HEK293 (cell line): ENCODE data around the gene MIGA1.

Source experiments
- EGR2 ChIP-seq: fragments of 450-650 bp; formaldehyde crosslinking; IDR thresholded peaks from 2 replicates; pipeline ENCODE4 v1.5.1; 2016; ENCODE audit warnings: low read depth, missing biosample characterization, missing genetic modification characterization
- ELK4 ChIP-seq: IDR thresholded peaks from 2 replicates; pipeline ENCODE4 v1.6.1; 2011; ENCODE audit warnings: mild to moderate bottlenecking, low read depth, low read length, borderline replicate concordance
- TSHZ1 ChIP-seq: fragments of 450-650 bp; formaldehyde crosslinking; IDR thresholded peaks from 2 replicates; pipeline ENCODE4 v1.5.1; 2016; ENCODE audit warnings: missing biosample characterization, missing genetic modification characterization, borderline replicate concordance
- ZNF184 ChIP-seq: fragments of 450-650 bp; IDR thresholded peaks from 2 replicates; pipeline ENCODE4 v1.5.1; 2018; ENCODE audit warnings: missing biosample characterization, mild to moderate bottlenecking, missing genetic modification characterization
- ZNF274 ChIP-seq, 2 experiments: fragments of 200-500 bp in 1 of 2; fragments of 450-650 bp in 1 of 2; sonication (Bioruptor generic) in 1 of 2; formaldehyde crosslinking in 1 of 2; IDR thresholded peaks; 2 replicates each; pipeline versions ENCODE4 v1.5.1 to v1.6.1; 2014 to 2016; ENCODE audit warnings: borderline replicate concordance in 1 of 2, inconsistent platforms in 1 of 2, low read length in 1 of 2, missing biosample characterization in 1 of 2, missing genetic modification characterization in 1 of 2
- ZNF302 ChIP-seq: fragments of 450-650 bp; formaldehyde crosslinking; IDR thresholded peaks from 2 replicates; pipeline ENCODE4 v1.5.1; 2016; ENCODE audit warnings: missing biosample characterization, missing genetic modification characterization, low read depth
- ZNF398 ChIP-seq: fragments of 450-650 bp; formaldehyde crosslinking; IDR thresholded peaks from 2 replicates; pipeline ENCODE4 v1.5.1; 2017; ENCODE audit warnings: missing biosample characterization, missing genetic modification characterization
- ZNF514 ChIP-seq: fragments of 450-650 bp; formaldehyde crosslinking; IDR thresholded peaks from 2 replicates; pipeline ENCODE4 v1.5.1; 2016; ENCODE audit warnings: missing biosample characterization, missing genetic modification characterization
- ZNF747 ChIP-seq: fragments of 450-650 bp; formaldehyde crosslinking; IDR thresholded peaks from 2 replicates; pipeline ENCODE4 v1.5.1; 2016; ENCODE audit warnings: missing biosample characterization, missing genetic modification characterization
- ZNF792 ChIP-seq: fragments of 450-650 bp; formaldehyde crosslinking; IDR thresholded peaks from 2 replicates; pipeline ENCODE4 v1.5.1; 2016; ENCODE audit warnings: missing biosample characterization, missing genetic modification characterization
- TF ChIP-seq, protein P1 (sequence below): fragments of 450-650 bp; formaldehyde crosslinking; IDR thresholded peaks from 2 replicates; pipeline ENCODE4 v1.5.1; 2017; ENCODE audit warnings: missing biosample characterization, missing genetic modification characterization
- TF ChIP-seq, protein P2 (sequence below): fragments of 450-650 bp; formaldehyde crosslinking; IDR thresholded peaks from 2 replicates; pipeline ENCODE4 v1.5.1; 2017; ENCODE audit warnings: missing biosample characterization, missing genetic modification characterization
- TF ChIP-seq, protein P3 (sequence below): fragments of 450-650 bp; formaldehyde crosslinking; conservative IDR thresholded peaks from 2 replicates; pipeline ENCODE4 v1.5.1; 2016; ENCODE audit warnings: low read depth, missing biosample characterization, missing genetic modification characterization

MIGA1 gene

DNA sequence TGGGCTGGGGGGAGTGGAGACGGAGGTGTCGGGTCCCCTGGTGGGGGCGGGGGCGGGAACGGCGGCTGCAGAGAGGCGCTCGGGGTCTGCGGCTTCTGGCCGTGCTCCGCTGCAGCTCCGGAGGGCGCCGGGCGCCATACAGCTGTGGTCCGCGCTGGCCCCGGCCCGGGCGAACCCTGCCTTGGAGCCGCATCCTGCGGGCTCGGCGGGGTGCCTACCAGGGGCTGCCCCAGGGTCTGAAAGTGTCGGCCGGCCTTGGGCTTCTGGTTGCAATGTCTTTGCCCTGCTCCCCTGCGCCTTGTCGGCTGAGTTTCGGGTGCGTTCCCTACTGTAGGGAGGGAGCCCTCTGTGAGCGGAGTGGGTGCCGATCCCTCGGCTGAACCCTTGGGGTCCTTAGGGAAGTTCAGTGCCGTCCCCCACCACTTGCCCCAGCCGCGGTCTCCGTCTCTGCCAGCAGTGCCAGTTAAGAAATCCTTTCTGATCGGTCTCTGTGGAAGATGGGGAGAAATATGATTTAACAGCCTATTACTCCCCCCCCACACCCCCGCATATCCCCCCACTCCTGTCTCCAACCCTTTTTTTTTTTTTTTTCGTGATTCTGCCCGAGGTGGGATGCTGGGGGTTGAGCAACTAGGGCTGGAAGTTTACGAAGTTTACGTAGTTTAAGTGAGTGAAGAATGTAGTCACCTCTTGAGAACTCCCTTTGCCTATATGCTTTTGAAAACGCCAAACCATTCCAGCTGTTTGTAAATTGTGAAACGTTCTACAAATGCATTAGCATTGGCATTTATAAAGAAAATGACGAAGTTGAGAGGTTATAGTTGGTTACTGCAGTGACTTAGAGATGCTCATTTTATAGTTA, 109.6 kb downstream of the MIGA1 start (continued):
- TF ChIP-seq, protein P1, sequence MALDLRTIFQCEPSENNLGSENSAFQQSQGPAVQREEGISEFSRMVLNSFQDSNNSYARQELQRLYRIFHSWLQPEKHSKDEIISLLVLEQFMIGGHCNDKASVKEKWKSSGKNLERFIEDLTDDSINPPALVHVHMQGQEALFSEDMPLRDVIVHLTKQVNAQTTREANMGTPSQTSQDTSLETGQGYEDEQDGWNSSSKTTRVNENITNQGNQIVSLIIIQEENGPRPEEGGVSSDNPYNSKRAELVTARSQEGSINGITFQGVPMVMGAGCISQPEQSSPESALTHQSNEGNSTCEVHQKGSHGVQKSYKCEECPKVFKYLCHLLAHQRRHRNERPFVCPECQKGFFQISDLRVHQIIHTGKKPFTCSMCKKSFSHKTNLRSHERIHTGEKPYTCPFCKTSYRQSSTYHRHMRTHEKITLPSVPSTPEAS (tag by site-specific recombination): no peak
- TF ChIP-seq EGR2 (tag by site-specific recombination): 0 out of 2 replicates have a peak, but pooled peaks have one; percentile 35
- TF ChIP-seq ZNF747 (tag by site-specific recombination): no peak
- no peak for TF ChIP-seq ZNF514 (tag by site-specific recombination)
- TF ChIP-seq ZNF184 (tag by site-specific recombination): no peak
- no peak for TF ChIP-seq ELK4
- TF ChIP-seq ZNF302 (tag by site-specific recombination): no peak
- TF ChIP-seq, protein P2, sequence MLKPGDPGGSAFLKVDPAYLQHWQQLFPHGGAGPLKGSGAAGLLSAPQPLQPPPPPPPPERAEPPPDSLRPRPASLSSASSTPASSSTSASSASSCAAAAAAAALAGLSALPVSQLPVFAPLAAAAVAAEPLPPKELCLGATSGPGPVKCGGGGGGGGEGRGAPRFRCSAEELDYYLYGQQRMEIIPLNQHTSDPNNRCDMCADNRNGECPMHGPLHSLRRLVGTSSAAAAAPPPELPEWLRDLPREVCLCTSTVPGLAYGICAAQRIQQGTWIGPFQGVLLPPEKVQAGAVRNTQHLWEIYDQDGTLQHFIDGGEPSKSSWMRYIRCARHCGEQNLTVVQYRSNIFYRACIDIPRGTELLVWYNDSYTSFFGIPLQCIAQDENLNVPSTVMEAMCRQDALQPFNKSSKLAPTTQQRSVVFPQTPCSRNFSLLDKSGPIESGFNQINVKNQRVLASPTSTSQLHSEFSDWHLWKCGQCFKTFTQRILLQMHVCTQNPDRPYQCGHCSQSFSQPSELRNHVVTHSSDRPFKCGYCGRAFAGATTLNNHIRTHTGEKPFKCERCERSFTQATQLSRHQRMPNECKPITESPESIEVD: no peak
- no peak for TF ChIP-seq TSHZ1 (tag by site-specific recombination)
- TF ChIP-seq, protein P3, sequence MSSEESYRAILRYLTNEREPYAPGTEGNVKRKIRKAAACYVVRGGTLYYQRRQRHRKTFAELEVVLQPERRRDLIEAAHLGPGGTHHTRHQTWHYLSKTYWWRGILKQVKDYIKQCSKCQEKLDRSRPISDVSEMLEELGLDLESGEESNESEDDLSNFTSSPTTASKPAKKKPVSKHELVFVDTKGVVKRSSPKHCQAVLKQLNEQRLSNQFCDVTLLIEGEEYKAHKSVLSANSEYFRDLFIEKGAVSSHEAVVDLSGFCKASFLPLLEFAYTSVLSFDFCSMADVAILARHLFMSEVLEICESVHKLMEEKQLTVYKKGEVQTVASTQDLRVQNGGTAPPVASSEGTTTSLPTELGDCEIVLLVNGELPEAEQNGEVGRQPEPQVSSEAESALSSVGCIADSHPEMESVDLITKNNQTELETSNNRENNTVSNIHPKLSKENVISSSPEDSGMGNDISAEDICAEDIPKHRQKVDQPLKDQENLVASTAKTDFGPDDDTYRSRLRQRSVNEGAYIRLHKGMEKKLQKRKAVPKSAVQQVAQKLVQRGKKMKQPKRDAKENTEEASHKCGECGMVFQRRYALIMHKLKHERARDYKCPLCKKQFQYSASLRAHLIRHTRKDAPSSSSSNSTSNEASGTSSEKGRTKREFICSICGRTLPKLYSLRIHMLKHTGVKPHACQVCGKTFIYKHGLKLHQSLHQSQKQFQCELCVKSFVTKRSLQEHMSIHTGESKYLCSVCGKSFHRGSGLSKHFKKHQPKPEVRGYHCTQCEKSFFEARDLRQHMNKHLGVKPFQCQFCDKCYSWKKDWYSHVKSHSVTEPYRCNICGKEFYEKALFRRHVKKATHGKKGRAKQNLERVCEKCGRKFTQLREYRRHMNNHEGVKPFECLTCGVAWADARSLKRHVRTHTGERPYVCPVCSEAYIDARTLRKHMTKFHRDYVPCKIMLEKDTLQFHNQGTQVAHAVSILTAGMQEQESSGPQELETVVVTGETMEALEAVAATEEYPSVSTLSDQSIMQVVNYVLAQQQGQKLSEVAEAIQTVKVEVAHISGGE (tag by site-specific recombination): 0 out of 2 replicates have a peak, but pooled peaks have one; percentile 18
- TF ChIP-seq ZNF398 (tag by site-specific recombination): peak; percentile 76
- no peak for TF ChIP-seq ZNF274 (IDR thresholded peaks at IDR 0.05; ENCODE audit: low read length)
- TF ChIP-seq ZNF274 (tag by site-specific recombination; IDR thresholded peaks at IDR 0.05; ENCODE audit: borderline replicate concordance): no peak
- 0 out of 2 replicates have a peak, but pooled peaks have one; percentile 30 for TF ChIP-seq ZNF792
